Gastrocnemius medialis (tissue), 4 donors: ENCODE data around the gene PDE4D. TPM values are rescaled to one million over a fixed set of nuclear protein-coding genes. Genes with fewer than 3 reads are reported as not detected.

Source experiments
- ATAC-seq, 2 donors: fragments of 150-250 bp; one replicate each; pipeline ENCODE4 v1.9.1; 2016
- DNase-seq, 2 donors: peaks; one replicate each; pipeline ENCODE4 v3.0.0-alpha.2; 2019
- H3K27ac ChIP-seq, 4 donors: fragments of 200-600 bp; sonication (generic); 1 replicate in 1 of 4; 2 replicates in 3 of 4; pipeline ENCODE4 v1.5.1; 2016 to 2018; ENCODE audit warnings: mild to moderate bottlenecking in 2 of 4, moderate library complexity in 1 of 4
- H3K27me3 ChIP-seq, 3 donors: fragments of 200-600 bp; sonication (generic) in 2 of 3; 1 replicate in 1 of 3; 2 replicates in 2 of 3; pipeline versions ENCODE4 v1.5.1 to v1.6.0; 2016 to 2019; ENCODE audit warnings: mild to moderate bottlenecking in 1 of 3, moderate library complexity in 1 of 3
- H3K36me3 ChIP-seq, 2 donors: fragments of 200-600 bp; sonication (generic) in 1 of 2; one replicate each; pipeline ENCODE4 v1.5.1; 2017 to 2018
- H3K4me1 ChIP-seq, 2 donors: fragments of 200-600 bp; sonication (generic) in 1 of 2; one replicate each; pipeline ENCODE4 v1.5.1; 2016 to 2017; ENCODE audit warnings: mild to moderate bottlenecking in 2 of 2
- H3K4me3 ChIP-seq, 4 donors: fragments of 200-600 bp; sonication (generic) in 3 of 4; 1 replicate in 1 of 4; 2 replicates in 3 of 4; pipeline ENCODE4 v1.5.1; 2016 to 2019; ENCODE audit warnings: mild to moderate bottlenecking in 2 of 4
- H3K9me3 ChIP-seq, 3 donors: fragments of 200-600 bp; sonication (generic) in 2 of 3; 1 replicate in 1 of 3; 2 replicates in 2 of 3; pipeline ENCODE4 v1.5.1; 2016 to 2019
- POLR2A ChIP-seq, 2 donors: fragments of 450-650 bp; IDR thresholded peaks; one replicate each; pipeline ENCODE4 v1.6.1; 2017; ENCODE audit warnings: antibody characterized with exemption in 2 of 2, mild to moderate bottlenecking in 2 of 2, moderate library complexity in 2 of 2
- in situ Hi-C, 4 donors: fragments of 200-750 bp; cut with MboI; loops; one replicate each; pipeline versions ENCODE4 v1.15.0 to v1.8.0; 2017; ENCODE audit warnings: low sequenced_read_pairs in 4 of 4
- intact Hi-C: fragments of 100-400 bp; cut with DNase I; formaldehyde crosslinking; loops from one replicate; pipeline ENCODE4 v1.15.1; 2023; ENCODE audit warnings: low total_unique reads
- total RNA-seq, 4 donors: library from RNA; depleted of rRNA; stranded (reverse); fragments of >200 nt; gene quantifications; one replicate each; pipeline versions ENCODE4 v1.1.0 to v1.2.3, GENCODE V29; 2016
- TF ChIP-seq, protein P1 (sequence below), 5 experiments: fragments of 450-650 bp in 3 of 5; fragments of 200-600 bp in 2 of 5; sonication (generic) in 2 of 5; IDR thresholded peaks in 4 of 5; conservative IDR thresholded peaks in 1 of 5; 1 replicate in 4 of 5; 2 replicates in 1 of 5; pipeline ENCODE4 v1.5.1; 2016 to 2019; ENCODE audit warnings: antibody characterized with exemption in 5 of 5, mild to moderate bottlenecking in 3 of 5, moderate library complexity in 3 of 5

The PDE4D gene
- total RNA-seq, 4 donors from 2014 or later, result 133 to 223 (median 185) TPM

DNA sequence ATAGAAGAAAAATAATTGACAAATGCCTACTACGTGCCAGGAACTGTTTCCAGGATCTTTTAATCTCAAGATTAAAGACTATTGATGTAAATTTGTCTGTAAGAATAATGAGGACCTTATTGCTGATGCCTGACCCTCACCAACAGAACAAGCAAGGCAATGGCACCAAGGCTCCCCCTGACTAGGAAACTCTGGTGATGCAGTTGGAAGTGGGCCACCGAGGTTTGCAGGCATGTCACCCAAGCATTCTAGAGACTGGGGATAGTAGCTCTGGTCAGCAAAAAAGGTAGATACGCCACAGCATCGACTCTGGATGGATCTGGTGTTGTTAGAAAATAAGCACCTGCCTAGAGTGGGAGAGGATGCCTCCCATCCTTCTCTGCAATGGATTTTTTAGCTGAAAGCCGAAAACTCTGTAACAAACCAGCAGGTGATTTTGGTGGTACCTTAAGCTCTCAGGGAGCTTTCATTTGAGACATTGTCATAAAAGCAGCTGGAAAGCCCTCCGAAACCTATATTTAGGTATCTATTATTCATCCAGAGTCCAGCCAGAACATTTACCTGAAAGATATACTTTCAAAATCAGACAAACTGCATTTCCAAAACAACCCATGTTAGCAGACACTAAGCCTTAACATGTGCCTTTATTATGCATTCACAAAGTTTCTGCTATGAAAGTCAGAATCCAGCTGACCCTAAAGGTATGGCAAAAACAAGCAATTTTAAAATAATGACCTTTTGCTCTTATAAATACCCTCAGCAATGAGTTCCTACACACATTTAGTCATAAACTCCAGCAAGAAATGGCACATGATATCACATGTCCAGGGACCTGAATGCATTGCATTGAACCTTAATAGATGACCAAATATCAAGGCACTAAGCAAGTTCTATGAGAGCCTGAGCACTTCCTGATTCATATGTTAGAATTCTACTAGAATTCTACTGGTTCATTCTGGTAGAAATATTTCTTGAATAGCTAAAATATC is 308.4 kb downstream of the PDE4D start:
- H3K27me3 ChIP-seq, result no peaks in the 10 kb centered on the region
- peak overlapping the region; percentile 78 to 92 (median 88) for H3K27ac ChIP-seq
- H3K36me3 ChIP-seq, result no peaks in the 10 kb centered on the region
- in situ Hi-C loops, result loop anchor here in 1 of 4 donors (10.0 kb wide), 1 partner anchor 80 kb away; no protein-coding TSS in a partner anchor
- H3K4me3 ChIP-seq, result peak overlapping the region; percentile 63 to 74 (median 67)
- intact Hi-C loops, result loop anchor here (2.0 to 5.0 kb wide), 3 partner anchors 20 to 218 kb away; no protein-coding TSS in a partner anchor
- H3K4me1 ChIP-seq, result peaks cover 19 to 37% of the 10 kb centered on the region in 2 donors
- DNase-seq (peak; percentile 78 to 80), ATAC-seq (peak; percentile 49 to 71)
- peak; percentile 42 to 61 for TF ChIP-seq POLR2A (IDR thresholded peaks at IDR 0.05)
- TF ChIP-seq, protein P1, sequence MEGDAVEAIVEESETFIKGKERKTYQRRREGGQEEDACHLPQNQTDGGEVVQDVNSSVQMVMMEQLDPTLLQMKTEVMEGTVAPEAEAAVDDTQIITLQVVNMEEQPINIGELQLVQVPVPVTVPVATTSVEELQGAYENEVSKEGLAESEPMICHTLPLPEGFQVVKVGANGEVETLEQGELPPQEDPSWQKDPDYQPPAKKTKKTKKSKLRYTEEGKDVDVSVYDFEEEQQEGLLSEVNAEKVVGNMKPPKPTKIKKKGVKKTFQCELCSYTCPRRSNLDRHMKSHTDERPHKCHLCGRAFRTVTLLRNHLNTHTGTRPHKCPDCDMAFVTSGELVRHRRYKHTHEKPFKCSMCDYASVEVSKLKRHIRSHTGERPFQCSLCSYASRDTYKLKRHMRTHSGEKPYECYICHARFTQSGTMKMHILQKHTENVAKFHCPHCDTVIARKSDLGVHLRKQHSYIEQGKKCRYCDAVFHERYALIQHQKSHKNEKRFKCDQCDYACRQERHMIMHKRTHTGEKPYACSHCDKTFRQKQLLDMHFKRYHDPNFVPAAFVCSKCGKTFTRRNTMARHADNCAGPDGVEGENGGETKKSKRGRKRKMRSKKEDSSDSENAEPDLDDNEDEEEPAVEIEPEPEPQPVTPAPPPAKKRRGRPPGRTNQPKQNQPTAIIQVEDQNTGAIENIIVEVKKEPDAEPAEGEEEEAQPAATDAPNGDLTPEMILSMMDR (IDR thresholded peaks at IDR 0.05 in 4 of 5, conservative IDR thresholded peaks at IDR 0.05 in 1 of 5), result peak in 1 of 5 experiments; percentile 17
- H3K9me3 ChIP-seq, result no peaks in the 10 kb centered on the region

DNA sequence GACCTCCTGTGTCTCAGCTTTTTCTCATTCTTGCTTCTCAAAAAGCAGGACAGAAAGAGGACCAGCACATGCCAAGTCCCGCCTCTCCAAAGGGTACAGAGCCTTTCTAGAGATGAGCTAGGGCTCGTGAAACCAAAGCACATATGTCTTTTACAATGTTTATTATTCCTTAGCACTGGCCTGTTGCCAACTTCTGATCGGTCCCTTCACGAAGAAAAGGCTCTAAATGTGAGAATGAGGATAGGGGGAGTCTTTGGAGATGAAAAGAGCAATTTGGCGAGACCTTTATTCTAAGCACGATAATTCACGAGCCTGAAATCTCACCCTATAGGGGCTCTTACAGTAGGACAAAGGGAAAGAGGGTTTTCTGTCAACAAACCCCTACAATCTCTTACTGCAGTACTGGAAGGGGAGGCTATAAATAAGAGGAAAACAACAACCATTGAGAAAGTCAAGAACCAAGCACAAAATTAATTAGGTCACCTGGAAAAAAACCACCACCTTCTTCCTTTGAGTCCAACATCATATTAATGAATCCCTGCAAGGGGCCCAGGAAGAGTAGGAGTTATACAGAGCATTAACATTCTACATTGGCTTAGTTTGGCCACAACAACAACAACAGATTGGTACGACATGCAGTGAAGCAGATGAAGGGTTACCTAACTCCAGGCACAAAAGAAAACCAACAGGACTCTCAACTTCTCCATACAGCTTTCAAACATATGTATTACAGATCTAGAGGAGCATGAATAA is 309.5 kb downstream of the PDE4D start:
- DNase-seq, result peak in 1 of 2 donors; percentile 38
- Histone ChIP-seq H3K4me1 (peaks cover 29 to 37% of the 10 kb centered on the region in 2 donors), H3K27ac (peak overlapping the region; percentile 78 to 92 (median 88)), H3K9me3 (no peaks in the 10 kb centered on the region), H3K4me3 (peak overlapping the region; percentile 63 to 74 (median 67)), H3K36me3 (no peaks in the 10 kb centered on the region), H3K27me3 (no peaks in the 10 kb centered on the region)
- TF ChIP-seq, protein P1 (IDR thresholded peaks at IDR 0.05 in 4 of 5, conservative IDR thresholded peaks at IDR 0.05 in 1 of 5), result no peak
- TF ChIP-seq POLR2A (IDR thresholded peaks at IDR 0.05), result no peak
- ATAC-seq, result peak in 1 of 2 donors; percentile 8
- in situ Hi-C loops (loop anchor here in 1 of 4 donors (10.0 kb wide), 1 partner anchor 81 kb away; no protein-coding TSS in a partner anchor), intact Hi-C loops (loop anchor here (2.0 kb wide), 2 partner anchors 19 to 39 kb away; no protein-coding TSS in a partner anchor)

DNA sequence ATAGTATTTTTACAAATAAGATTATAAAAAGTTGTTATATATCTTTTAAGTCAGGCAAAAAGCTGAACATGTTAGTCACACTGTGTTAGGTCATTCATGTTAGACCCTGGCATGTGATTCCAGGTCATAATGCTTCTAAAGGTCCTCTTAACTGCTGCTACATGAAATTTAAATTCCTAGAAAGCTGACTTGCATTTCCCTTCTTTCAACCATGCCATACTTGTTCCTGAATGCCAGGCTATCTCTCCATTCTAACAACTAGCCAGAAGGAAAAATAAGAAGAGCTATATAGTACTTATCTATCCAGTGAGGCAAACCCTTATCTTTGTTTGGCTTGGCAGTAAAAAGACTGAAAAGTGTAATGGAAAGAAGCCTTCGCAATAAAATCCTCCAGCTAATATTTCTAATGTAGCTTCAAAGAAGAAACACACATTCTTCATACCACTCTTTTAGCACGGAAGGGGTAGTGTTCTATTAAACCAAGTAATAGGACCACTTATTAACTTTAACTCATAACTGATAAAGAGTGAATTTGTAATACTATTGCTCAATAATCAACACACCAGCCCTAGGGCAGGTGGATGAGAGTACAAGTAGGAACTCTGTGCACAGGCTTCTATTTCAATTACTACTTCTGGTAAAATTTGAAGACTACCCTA is 310.2 kb downstream of the PDE4D start:
- DNase-seq, result no peak
- no peaks in the 10 kb centered on the region for H3K36me3 ChIP-seq
- ATAC-seq, result no peak
- peak overlapping the region; percentile 78 to 92 (median 88) for H3K27ac ChIP-seq
- peaks cover 35 to 41% of the 10 kb centered on the region in 2 donors for H3K4me1 ChIP-seq
- no peaks in the 10 kb centered on the region for H3K27me3 ChIP-seq
- intact Hi-C loops (no loop called here), in situ Hi-C loops (loop anchor here in 1 of 4 donors (10.0 kb wide), 1 partner anchor 82 kb away; no protein-coding TSS in a partner anchor)
- peak overlapping the region; percentile 63 to 74 (median 67) for H3K4me3 ChIP-seq
- no peak for TF ChIP-seq POLR2A (IDR thresholded peaks at IDR 0.05)
- TF ChIP-seq, protein P1 (IDR thresholded peaks at IDR 0.05 in 4 of 5, conservative IDR thresholded peaks at IDR 0.05 in 1 of 5), result no peak
- no peaks in the 10 kb centered on the region for H3K9me3 ChIP-seq

DNA sequence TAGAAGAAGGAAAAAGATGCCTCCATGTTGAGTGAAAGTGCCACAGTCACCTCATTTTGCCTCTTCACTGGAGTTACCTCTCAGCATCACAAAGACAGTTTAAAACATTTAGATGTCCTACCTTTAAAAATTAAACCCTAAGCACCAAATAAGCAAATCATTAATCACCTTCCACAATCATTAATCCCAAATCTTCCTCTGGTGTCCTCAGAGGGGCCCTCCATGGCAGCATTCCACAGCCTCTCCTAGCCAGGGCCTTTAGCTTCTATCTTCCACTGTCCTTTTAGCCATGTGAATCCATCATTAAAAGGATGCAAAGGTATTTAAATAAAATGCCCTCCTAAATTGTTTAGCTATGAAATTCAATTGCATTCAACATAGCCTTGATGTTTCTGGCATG is 310.8 kb downstream of the PDE4D start:
- H3K9me3 ChIP-seq, result no peaks in the 10 kb centered on the region
- no peaks in the 10 kb centered on the region for H3K36me3 ChIP-seq
- H3K27me3 ChIP-seq, result no peaks in the 10 kb centered on the region
- DNase-seq (no peak), ATAC-seq (no peak)
- no peak for TF ChIP-seq POLR2A (IDR thresholded peaks at IDR 0.05)
- TF ChIP-seq, protein P1 (IDR thresholded peaks at IDR 0.05 in 4 of 5, conservative IDR thresholded peaks at IDR 0.05 in 1 of 5), result no peak
- in situ Hi-C loops (loop anchor here in 1 of 4 donors (10.0 kb wide), 1 partner anchor 82 kb away; no protein-coding TSS in a partner anchor), intact Hi-C loops (no loop called here)
- peak overlapping the region; percentile 63 to 74 (median 67) for H3K4me3 ChIP-seq
- H3K27ac ChIP-seq, result peak overlapping the region; percentile 78 to 92 (median 88)
- H3K4me1 ChIP-seq, result peaks cover 35 to 42% of the 10 kb centered on the region in 2 donors
